MM.1S (cell line): ENCODE measurements around the gene TADA2B.

Experiments used
- CTCF ChIP-seq: fragments of 300-600 bp; sonication (generic); IDR thresholded peaks from 2 replicates; pipeline ENCODE4 v1.5.1; 2016; ENCODE audit warnings: antibody characterized with exemption, low read length, mixed read lengths
- EZH2 ChIP-seq: fragments of 300-600 bp; sonication (generic); optimal IDR thresholded peaks from 2 replicates; pipeline ENCODE3; 2017; ENCODE audit warnings: low read depth, mild to moderate bottlenecking, antibody characterized with exemption, low read length, mixed read lengths

DNA sequence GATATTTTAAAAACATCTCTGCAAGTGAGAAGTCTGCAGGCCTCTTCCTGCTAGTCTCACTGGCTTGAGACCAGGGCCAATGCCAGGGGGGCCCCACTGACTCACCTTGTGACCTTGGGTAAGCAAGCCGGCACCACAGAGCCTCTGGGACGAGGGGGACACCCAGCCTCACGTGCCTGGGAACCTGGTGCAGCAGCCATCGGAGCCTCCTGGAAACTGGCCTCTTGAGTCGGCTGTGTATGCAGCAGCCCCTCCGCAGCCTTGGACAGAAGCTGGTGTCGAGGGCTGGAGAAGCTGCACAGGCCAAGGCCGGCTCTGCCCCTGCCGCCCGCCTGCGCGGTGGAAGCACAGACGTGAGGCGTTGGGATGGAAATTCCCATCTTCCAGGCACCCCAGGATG is 8.7 kb downstream of the TADA2B start:
- TF ChIP-seq CTCF (no peak), EZH2 (no peak)
